Activated CD8-positive, alpha-beta memory T cell treated with anti-CD3 and anti-CD28 coated beads for 48 hours (primary cell): ENCODE results near the gene PPFIBP1.
A peak's percentile ranks its signal among the peaks of the same experiment; 100 is the strongest.
"Not testable (repeated sequence)": the region's sequence is repeated elsewhere in the genome, so short reads cannot be mapped to it uniquely, and the experiment has no call there.

Experiments used
- DNase-seq, 3 experiments: peaks; one replicate each; pipeline ENCODE4 v3.0.0-alpha.2; 2020; ENCODE audit warnings: low read depth in 2 of 3, low spot score in 2 of 3

PPFIBP1 gene

GRCh38 chr12:27653661-27654060, 129.7 kb downstream of the PPFIBP1 start:
- no peak for DNase-seq

- not testable (repeated sequence) for DNase-seq
These were observed 131.5 kb downstream of the PPFIBP1 start for GRCh38 chr12:27655476-27655875.

DNA sequence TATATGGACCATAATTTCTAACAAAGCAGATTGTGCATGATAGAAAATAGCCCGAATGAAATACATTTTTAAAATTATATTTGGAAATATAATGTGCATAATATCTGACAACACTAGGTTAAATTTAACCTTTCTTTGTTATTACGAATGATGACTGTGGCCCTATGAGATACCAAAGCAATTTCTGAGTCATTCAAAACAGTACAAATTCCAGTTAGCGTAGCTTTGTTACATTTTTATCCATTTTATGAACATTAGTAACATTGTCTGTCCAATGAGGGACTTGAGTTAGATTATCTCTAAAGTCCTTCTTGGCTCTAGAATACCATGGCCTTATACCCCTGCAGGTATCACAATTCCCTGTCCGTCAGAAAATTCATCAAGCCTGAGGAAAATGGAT, 133.3 kb downstream of the PPFIBP1 start:
- DNase-seq, result no peak

GRCh38 chr12:27665704-27666103, 141.7 kb downstream of the PPFIBP1 start:
- DNase-seq, result no peak

- DNase-seq, result no peak
These were observed 142.5 kb downstream of the PPFIBP1 start for GRCh38 chr12:27666510-27666909.

GRCh38 chr12:27667540-27667939, 143.5 kb downstream of the PPFIBP1 start:
- no peak for DNase-seq

GRCh38 chr12:27672051-27672450, 148.0 kb downstream of the PPFIBP1 start:
- DNase-seq, result no peak

DNA sequence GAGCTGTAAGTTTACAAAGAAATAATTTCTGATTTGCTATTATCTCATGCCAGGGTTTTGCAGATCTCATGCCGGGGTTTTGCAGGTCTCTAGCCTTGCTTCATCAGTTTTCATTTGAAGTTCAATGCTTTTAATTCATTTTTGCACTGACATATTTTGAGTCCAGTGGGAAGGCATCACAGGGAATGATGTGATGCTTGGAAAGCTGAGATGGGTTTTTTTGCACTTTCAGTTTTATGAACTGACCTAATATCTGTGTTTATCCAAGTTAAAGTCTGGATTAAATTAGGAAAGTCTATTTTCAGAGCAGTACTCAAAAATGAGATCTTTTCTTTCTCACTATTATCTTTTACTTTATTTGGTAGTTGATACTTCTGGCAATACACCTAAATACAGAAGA, 148.6 kb downstream of the PPFIBP1 start:
- no peak for DNase-seq

DNA sequence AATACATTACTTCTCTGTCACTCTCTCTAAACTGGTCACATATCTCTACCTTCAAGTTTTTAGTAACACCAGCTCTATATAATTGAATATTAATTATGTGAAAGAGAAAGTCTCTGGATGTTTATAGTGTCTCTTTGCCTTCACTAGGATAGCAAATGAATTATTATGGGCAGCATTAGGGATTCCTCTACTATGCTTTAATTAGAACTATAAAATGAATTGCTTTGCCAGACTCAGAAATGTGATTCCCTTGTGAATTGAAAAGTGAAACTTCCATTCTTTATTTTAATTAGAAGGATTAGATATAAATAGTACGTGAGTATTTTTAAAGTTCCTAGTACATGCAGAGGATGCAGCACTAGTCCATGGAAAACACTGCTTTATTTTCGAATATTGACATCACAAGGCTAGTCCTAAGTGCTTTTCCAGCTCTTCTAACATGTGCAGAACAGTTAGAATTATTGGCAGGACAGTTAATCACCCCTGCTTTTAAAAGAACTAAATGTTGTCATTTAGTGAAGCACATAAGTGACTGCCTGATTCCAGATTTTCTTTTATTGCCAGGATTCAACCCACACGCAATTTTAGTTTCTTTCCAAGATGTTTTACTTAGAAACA, 149.2 kb downstream of the PPFIBP1 start:
- no peak for DNase-seq

- DNase-seq, result no peak
These were observed 151.0 kb downstream of the PPFIBP1 start for GRCh38 chr12:27674989-27675388.

GRCh38 chr12:27680619-27681018, 156.6 kb downstream of the PPFIBP1 start:
- no peak for DNase-seq

DNA sequence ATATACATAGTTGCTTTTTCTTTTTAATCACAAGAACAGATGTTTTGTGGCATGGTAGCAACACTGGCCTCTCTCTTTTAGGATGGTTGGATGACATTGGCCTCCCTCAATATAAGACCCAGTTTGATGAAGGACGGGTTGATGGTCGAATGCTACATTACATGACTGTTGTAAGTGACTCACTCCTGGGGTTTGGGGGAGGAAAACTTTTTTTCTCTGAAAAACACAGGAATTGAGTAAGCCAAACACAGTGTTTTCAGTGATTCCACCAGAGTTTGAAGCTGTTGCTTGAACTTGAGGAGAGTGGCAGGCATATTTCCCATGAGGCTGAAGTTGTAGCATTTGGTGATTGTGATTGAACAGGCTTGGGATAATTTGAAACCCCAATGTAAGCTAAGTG, 158.5 kb downstream of the PPFIBP1 start:
- no peak for DNase-seq

DNA sequence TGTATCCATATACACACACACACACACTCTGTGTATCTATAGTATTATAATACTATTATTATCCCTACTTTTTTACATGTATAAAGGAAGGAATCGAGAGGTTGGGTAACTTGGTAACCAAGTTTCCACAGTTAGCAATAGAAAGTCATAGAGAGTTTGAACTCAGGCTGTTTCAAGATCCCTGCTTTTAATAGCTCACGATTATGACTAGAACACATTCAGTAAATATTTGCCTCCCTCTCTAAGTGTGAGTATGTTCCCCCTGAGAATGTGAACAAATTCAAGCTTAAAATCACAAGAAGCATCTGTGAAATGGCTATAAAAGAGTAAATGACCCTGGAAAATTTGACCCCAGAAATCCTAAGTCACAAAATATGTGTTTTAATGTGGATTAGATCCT, 161.3 kb downstream of the PPFIBP1 start:
- no peak for DNase-seq

DNA sequence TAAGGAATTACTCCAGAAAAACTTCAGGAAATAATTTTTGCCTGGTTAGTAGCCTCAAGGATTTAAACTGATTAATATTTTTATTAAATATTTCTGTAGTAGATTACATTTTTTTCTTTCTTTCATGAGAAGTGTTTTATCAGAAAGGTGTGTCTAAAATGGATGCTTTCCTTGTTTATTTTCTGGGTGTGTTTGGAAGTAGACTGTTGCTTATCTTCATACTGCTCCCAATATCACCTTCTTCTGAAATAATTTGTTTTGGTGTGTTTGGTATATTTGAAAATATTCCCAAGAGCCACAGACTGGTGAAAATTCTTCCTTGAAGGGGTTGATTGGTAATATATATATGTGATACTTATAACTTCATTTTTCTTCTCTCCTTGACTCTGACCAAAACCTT, 162.1 kb downstream of the PPFIBP1 start:
- DNase-seq, result no peak

DNA sequence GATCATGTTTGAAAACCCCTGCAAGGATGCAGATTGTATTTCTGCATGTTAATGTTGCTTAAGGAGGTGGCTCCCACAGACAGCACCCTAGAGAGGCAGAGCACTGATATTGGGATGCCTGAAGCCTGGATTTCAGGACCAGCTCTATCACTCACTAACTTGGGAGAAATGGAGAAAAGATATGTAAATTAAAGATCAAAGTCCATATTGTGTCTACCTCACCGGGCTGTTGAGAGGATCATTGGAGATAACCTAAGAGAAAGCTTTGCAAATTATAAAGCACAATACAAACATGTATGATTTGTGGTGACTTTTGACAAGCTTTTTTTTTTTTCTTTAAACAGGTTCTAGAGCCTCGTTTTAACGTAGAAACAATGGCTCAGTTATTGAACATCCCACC, 164.7 kb downstream of the PPFIBP1 start:
- DNase-seq, result no peak

GRCh38 chr12:27689558-27690180, 165.7 kb downstream of the PPFIBP1 start:
- DNase-seq, result no peak

DNA sequence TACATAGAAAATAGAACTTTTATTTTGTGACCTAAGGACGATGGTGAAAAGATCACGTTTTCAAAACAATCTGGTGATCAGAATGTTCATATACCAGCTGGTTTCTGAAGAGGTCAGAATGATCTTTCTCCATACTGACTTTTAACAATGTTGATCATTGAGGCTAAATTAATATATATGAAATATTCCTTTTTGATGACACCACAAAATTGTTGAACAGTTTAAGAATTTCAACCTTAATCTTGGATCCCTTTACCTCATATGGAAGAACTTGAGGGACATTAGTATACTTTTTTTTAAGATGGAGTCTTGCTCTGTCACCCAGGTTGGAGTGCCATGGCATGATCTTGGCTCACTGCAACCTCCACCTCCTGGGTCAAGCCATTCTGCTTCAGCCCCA, 169.4 kb downstream of the PPFIBP1 start:
- DNase-seq, result no peak

DNA sequence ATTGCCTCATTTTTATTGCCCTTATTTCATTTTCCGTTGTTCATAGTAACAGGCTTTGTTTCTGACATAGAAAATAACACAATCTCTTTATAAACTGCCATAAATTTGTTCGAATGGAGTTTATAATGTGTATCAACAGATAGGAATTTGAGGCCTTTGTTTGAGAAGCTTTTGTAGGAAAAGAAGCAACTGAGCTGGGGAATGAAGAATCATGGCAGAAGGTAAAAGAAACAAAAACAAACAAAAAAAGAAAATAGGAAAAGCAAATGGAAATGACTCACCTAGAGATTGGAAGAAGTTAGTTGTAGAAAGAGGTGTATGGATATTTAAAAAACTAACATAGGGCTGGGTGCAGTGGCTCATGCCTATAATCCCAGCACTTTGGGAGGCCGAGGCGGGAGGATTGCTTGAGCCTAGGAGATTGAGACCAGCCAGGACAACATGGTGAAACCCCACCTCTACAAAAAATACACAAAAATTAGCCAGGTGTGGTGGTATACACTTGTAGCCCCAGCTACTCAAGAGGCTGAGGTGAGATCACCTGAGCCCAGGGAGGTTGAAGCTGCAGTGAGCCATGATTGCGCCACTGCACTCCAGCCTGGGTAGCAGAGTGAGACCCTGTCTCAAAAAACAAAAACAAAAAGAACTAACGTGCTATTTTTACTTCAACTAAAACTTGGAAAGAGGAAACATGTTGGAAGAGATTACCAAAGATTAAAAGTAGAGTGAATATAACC, 171.7 kb downstream of the PPFIBP1 start:
- no peak for DNase-seq

GRCh38 chr12:27696293-27696652, 172.3 kb downstream of the PPFIBP1 start, which contains the start of gene REP15:
Gene REP15, plus strand, starts transcription at chr12:27696447. Its CDS starts 116 bp downstream, at chr12:27696563.
- no peak for DNase-seq

DNA sequence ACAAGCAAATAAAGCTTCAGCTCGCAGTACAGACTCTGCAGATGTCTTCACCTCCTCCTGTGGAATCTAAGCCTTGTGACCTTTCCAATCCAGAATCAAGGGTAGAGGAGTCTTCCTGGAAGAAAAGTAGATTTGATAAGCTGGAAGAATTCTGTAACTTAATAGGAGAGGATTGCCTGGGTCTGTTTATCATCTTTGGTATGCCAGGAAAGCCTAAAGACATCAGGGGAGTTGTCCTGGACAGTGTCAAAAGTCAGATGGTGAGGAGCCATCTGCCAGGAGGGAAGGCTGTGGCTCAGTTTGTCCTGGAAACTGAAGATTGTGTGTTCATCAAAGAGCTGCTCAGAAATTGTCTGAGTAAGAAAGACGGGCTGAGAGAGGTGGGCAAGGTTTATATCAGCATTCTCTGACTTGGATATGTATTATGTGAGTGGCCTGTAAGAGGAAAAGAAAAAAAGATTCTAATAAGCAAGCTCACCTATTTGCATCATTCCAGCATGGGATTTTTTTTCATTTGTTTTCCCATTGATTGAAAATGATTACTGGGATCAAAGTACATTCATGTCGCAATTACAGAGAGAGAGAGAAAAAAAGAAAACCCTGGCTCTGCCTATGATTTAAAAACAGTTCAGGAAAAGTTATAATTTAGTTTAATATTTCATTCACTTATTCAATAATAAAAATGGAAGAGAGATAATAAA, 173.0 kb downstream of the PPFIBP1 start:
- no peak for DNase-seq

DNA sequence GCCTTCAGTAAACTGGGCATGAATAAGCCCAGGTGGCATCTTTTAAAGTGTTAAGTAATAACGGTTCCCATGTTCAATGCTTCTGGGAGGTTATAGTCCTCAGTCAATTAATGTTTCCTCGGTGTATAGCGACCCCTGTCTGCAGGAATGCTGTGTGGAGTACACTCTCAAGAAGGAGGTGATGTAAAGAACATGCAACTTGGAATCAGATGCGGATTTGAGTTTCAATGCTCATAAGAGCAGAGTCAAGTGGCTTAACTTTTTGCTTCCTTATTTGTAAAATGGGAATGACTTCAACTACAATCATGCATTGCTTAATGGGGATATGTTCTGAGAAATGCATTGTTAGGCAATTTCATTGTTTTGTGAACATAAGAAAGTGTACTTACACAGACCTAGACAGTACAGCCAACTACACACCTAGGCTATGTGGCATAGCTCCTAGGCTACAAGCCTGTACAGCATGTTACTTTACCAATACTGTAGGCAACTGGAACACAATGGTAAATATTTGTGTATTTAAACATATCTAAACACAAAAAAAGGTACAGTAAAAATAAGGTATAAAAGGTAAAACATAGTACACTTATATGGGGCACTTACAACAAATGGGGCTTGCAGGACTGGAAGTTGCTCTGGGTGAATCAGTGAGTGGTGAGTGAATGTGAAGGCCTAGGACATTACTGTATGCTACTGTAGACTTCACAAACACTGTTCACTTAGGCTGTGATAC, 179.9 kb downstream of the PPFIBP1 start:
- peak; percentile 16 to 20 (median 18) for DNase-seq
